Activated CD4-positive, alpha-beta T cell treated with anti-CD3 and anti-CD28 coated beads, Interleukin-2, amount 50 U/mL, for 48 hours (primary cell): ENCODE data around the gene TMEM229B.

Source experiments
- DNase-seq, 2 experiments: peaks; one replicate each; pipeline ENCODE4 v3.0.0-alpha.2; 2020

Gene TMEM229B

DNA sequence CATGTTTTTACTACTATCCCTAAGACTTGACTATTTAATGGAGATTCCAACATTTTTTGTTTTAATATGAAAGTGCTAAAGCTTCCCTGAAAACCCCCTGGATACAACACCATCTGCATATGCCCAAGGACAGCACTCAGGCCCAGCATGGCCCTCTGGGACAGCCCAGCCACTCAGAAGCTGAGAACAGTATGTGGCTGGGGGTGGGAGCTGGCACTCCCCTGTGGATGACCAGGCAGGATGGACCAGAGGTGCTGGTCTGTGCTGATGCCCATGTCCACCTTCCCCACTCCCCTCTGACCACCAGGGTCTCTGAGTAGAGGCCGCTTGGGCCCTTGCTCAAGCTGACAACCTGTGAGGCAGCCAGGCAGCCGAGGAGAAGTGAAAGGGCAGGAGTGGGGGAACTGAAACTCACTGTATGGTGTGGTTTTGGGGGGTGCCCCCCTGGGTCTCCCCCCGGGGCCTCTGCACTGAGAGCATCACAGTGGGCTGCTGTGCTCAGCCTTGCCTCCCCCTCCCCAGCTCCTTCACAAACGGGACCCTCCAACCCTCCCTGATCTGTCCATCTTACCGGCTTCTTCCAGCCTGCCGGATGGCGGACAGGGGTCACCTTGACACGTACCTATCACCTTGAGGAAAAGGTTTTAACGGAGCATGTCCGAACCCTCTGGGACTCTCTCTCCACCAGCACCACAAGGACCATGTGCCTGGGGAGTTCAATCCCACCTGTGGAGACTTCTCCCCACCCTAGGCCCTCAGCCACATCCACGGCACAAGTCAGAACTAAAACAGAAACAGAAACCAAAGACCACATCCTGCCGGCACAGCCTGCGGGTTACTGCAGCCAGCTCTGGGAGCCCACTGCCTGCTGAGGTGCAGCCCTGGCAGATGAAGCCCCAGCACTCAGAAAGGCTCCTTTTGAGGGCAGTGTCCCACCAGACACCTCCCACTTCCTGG is at the start of gene TMEM229B:
Gene TMEM229B (minus strand): TSS at position 785 of the 957 bp plus-strand sequence. CDS start 14,798 bp downstream, outside the sequence.
- DNase-seq = peak; percentile 69 to 76

DNA sequence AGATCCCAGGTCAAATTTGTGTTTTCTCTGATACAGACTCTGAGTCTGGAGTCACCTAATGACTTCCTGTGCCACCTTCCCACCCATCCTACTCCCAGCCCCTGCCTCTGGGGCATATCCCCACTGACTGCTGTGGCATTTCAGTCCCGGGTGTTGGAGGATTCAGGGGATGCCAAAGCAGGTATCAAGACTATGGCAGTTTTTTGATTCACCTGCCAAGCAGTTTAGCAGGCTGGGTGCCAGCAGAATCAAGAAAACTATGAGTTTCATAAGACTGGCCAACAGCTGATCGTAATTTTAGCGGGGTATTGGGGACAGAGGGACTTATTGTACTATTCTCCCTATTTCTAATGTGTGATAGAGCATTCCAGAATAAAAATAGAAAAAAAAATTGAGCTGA is 49.2 kb upstream of the TMEM229B start:
- DNase-seq = no peak

DNA sequence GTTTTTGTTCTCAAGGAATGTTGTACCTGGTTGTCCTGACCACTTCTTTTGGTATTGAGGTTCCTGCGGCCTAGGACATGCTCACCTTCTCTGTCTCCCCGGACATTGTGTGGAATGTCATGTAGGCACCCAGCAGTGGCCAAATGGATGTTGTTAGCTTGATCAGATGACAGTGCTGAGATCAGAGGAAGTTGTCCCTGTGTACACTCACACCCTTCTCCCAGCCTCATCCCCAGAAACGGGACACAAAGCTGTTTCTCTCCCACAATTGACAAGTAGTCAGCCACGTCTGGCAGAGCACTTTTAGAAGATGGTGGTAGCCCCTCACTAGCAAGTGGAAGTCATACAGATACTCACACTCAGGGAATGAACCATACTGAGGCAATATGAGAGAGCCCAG is 47.6 kb upstream of the TMEM229B start:
- DNase-seq = no peak

DNA sequence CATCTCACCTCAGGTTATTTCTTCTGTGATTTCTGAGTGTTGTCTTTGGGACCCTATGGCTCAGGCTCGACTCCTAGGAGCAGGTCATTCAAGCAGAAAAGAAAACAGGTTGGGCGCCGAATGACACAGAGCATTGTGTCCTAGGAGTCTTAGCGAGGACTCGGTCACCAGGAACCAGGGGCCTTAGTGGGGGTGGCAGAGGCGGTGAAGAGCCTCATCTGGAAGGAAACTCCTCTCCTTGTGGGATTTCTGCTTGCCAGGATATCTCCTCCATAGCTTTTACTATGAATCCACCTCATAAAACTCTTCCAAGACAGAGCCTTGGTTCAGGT is 45.2 kb upstream of the TMEM229B start:
- DNase-seq = no peak

DNA sequence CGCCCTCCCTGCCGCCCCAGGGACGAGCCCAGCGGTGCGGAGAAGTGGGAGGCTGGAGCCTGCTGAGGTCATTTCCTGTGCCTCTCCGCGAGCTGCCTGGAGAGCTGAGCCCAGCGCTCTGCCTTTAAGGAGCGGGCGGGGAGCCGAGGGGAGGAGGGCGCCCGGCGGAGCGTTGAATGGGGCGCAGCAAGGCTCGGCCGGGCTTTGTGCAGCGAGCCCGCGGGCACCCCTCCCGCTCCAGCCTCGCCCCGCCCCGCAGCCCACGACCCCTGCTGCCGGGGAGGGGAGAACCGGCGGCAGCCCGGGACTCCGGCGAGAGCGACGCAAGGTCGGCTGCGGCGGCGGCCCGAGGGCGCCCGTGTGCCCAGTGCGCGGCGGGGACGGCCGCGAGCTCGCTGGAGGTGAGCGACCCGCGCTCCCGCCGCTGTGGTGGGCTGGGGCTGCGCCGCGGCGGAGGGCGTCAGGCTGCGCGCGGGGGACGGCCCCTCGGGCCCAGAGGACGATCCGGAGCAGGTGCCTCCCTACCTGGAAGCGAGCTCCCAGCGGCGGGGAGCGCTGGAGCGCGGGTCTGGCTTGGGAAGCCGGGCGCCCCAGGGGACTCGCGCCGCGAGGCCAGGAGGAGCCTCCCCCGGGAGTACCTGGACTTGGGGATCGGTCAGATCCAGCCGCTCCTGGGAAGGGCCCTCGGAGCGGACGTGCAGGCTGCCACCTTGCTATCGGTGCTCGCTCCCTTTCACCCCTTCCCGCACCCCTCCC is 44.7 kb upstream of the TMEM229B start, which contains the start of gene PLEKHH1:
Gene PLEKHH1 (plus strand): TSS at position 293 of the 756 bp plus-strand sequence. CDS start 8,578 bp downstream, outside the sequence.
- DNase-seq = peak; percentile 72 to 77

DNA sequence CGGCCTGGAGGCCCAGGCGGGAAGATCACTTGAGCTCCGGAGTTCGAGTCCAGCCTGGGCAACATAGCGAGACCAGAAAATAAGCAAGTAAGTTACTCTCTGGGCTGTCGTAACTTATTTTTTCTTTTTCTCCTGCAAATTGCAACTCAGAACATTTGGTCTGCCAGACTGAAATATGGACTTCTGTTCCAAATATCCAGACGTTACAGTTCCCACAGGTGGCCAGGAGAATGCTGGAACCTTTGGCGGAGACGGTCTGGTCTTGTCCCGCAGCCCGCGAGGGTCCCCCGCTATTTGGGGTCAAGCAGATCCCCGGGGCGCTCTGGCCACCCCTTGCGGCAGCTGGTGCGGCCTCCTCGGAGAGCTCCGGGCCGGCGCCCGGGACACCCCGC is 44.1 kb upstream of the TMEM229B start:
- no peak for DNase-seq

DNA sequence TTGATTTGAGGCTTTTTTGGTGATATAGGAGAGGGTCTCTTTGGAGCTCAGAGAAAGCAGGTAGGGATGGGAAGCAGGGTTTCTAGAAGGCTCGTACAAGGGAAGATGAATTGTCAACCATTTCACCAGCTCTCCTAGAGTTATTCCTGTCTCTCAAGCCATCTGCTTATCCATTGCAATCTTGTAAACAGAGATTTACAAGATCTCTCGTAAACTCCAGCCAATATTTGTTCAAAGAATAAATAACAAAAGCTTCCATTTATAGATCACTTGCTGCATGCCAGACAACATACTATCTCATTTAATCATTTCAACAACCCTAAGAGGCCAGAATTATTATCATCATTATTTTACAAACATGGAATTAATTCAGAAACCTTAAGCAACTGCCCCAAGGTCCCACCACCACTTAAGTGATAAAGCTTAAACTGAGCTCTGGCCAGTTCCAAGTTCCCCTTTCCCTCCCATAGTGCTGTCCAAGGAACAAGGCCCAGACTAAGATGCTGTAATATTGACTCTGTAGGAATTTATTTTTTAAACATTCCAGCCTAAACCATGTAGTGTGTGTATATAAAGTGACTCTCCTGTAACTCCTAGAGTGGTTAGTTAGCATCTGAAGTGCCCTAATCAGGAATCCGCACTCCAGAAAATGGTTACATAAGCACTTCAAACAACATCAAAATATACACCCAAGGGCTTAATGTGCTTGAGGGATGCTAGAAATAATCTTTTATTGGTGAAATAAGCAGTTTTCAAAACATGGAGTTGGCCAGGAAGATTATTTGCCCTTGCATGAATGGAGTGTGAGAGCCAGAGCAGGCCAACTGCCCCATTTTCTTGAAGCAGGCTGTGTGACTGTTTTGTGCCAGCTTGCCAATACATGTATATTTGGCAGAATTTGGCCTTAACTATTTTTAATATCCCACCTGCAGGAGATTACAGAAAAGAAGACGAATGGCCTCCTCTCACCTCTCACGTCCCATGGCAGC is 41.7 kb upstream of the TMEM229B start:
- DNase-seq = no peak

DNA sequence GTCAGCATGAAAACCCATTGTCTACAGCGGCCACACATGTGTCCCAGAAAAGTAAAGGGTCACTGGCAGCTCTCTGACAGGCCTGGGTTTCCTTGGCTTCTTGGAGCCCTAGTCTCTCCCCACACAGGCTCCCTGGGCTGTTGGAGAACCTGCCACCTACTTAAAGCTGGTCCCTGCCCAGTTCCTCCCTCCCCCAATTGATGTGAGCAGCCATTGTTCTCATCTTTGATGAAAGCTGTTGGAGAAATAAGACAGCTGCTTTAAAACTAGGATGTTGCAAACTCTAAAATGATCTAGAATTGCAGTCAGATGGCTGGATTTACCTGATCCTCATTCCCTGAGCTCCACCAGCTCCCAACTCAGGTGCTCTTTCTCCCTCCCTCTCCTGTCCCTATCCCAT is 39.8 kb upstream of the TMEM229B start:
- no peak for DNase-seq

DNA sequence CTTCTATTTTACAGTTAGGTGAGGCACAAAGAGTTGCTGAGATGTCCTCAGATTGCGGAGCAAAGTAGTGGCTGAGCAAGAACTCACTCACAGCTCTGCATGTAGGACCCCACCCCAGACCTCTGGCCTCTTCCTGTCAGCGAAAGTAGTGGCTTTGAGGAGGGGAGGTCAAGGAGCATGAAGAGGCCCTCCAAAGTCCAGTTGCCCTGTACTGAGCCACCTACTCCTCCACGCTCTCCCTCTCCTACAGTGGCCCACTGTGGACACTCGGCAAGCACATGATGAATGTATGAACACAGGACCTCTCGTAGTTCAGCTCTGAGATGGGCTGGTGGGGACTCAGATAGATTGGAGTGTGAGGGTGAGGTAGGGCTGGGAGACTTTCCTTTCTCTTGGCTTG is 39.2 kb upstream of the TMEM229B start:
- DNase-seq = no peak

DNA sequence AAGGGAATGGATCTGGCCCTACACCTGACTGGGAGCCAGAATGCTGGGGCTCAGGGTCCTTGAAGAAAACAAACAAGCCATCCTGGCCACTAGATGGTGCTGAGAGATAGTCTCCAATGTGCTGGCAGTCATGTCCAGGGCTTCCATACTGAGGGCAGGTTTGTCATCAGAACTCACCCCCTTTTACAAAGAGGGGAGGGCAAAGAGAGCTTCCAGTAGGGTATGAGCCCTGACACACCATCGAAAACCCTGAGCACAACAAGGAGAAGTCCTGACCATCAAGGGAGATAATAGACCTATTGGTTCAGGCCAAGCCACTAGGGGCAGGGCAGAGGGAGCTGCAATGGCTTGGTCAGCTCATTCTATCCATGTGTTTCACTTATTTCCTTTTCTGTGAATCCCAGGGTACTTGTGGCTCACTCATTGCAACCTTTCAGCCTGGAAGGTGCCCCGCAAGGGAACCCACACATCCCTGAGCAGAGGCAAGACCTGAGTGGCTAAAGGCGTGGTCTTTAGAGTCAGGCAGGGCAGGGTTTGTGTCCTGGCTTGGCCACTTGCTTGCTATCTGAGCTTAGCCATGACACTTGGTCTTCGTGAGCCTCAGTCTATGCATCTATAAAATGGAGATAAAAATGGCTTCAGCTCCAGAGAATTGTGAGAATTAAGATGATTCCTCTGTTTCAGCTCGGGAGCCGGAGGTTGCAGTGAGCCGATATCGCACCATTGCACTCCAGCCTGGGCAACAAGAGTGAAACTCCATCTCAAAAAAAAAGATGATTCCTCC is 38.3 kb upstream of the TMEM229B start:
- DNase-seq = peak; percentile 36 to 39

DNA sequence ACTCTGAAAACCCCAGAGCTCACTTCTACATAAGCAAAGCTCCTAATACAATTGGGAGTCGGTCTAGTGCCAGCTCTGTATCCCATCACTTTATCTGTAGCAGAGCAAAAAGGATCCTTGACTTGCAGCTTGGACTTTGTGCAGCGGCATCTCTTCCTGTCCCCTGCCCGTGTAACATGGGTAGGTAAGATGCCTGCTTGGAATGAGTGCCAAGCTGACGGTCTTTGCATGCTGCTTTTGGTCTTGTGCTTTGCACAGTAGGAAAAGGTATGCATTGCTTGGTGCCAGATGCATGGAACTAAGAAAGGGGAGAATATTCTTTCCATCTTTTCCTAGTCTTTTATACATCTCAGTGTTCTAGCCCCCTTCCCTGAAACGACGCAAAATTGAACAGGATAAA is 37.7 kb upstream of the TMEM229B start:
- no peak for DNase-seq

DNA sequence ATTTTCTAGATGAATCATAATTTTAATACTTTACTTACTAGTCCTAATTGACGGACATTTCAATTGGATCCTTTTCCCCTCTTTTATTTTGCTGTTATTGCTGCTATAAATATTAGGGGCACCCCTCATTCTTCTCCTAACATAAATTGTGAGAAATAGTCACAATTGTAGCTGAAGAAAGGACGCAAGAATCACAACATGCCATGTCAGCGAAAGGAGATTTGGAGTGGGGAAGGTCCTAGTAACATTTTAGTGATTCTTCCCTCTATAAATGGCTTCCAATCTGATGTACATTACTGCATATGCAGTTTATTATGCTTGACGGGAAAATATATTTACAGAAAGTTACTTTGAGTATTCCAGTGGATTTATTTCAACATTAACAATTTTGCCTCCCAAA is 36.9 kb upstream of the TMEM229B start:
- no peak for DNase-seq

DNA sequence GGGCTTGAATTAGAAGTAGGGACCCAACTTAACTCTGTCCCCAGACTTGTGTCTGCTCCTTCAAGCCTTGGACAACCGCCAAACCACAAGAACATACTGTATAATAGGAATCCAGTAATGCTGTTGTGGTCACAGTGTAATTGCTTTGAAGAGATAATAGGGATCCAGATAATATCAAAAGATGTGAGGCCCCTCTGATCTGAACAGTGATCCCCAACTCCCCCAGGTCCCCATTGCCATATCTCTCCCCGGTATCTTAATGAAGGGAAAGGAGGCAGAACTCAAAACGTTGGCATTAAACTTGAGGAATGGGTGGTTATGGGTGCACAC is 36.1 kb upstream of the TMEM229B start:
- no peak for DNase-seq

DNA sequence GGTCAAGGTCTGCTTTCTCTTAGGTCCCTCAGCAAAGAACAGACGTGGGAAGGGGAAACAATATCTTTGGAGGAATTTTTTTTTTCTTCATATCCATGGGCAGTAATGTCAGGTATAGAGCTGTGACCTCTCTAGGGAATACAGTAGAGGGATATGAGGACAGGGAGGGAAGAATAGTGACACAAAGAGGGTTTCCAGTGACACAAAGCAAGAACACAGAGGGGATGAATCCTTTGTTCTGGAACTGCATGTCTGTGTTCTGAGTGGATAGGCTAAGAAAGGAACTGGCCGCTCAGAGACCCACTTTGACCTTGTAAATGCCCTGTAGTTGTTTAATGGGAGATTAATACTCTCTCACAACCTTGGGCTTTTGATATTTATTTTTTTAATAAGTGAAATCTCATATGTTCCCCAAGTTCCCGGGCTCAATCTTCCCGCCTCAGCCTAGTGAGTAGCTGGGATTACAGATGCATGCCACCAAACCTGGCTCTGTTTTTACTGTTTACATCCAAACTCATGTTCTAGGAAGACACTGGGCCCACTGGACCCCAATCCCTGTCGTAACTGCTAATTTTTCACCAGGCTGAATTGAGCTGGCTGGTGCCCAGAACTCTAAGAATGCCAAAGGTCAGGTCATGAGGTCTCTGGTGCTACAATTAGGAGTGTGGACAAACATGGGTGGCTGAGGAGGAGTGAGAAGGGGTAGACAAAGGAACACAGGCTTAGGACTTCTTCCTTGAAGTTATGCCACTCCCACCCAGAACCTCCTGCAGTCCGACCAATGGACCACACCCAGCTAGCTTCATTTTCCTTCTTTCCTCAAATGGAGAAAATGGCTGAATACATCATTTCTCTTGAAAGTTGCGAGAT is 35.5 kb upstream of the TMEM229B start:
- DNase-seq = no peak

DNA sequence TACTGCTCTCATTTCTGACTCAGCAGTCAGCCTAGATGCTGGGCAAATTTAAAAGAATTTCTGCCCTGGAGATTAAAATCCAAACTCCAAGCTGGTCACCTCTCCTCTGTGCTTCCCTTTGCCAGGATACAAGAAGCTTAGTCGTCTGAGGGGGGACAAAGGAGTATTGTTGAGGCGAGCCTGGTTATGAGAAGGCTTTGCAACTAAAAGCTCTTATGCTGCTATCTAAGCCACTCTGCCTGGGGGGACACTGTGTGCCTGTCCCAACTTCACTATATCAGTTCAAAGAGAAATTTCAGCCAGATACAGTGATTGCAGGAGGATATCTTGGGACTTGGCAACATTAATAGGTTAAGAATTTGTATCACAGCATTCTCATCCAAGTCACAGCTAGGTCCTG is 33.7 kb upstream of the TMEM229B start:
- no peak for DNase-seq

DNA sequence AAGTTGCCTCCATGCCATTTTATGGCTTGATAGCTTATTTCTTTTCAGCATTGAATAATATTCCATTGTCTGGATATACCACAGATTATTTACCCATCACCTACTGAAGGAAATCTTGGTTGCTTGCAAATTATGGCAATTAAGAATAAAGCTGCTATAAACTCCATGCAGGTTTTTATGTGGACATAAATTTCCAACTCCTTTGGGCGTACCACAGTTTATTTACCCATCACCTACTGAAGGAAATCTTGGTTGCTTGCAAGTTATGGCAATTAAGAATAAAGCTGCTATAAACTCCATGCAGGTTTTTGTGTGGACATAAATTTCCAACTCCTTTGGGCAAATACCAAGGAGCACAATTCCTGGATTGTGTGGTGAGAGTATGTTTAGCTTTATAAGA is 32.0 kb upstream of the TMEM229B start:
- DNase-seq = no peak

DNA sequence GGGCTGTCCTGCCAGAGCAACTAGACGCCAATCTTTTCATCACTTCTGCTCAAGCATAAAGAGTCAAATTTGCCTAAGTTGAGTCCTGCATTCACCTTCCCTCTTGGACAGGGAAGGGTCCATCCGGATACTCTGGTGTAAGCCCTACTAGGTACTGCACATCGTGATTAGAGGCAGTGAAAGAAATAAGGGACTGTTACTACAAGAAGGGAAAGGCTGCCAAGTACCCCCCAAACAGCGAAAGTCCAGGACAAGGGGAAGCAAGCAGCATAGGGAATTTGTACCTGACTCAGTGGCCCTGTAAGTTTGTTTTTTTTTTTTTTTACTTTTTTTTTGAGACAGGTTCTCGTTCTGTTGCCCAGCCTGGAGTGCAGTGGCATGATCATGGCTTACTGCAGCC is 30.9 kb upstream of the TMEM229B start:
- DNase-seq = no peak

DNA sequence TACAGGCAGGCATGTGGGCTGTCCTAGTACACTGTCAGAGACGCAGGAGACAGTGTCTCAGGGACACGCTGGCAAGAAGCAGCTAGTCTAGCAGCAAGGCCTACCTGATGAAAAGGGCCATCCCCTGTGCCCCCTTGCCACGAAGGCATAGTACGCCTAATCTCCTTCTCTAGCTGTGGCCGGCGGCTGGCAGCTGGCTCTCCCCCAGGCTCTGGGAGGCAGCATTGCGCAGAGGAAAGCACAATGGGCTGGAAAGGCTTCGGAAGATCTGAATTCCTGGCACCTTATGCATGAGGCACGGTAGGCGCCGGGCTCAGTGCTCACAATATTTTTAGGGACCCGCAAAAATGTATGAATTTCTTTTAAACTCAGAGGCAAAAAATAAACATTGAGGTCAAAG is 28.6 kb upstream of the TMEM229B start:
- no peak for DNase-seq

DNA sequence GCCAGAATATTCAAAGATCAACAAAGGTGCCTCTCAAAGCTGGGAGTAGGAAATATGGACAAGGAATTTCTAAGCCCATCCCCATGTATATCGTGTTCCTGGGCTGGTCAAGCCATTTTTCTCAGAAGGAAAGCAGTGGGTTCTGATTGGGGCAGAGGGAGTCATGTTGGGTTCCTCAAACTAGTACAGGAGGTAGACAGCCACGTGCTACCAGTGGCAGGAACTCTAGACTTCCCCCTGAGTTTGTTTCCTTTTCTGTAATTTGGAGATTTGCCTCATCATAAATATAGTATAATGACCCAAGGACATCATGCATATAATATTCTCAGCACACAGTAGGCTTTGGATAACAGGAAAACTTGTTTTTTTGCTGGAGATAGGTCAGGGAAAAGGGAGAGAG is 28.2 kb upstream of the TMEM229B start:
- no peak for DNase-seq

DNA sequence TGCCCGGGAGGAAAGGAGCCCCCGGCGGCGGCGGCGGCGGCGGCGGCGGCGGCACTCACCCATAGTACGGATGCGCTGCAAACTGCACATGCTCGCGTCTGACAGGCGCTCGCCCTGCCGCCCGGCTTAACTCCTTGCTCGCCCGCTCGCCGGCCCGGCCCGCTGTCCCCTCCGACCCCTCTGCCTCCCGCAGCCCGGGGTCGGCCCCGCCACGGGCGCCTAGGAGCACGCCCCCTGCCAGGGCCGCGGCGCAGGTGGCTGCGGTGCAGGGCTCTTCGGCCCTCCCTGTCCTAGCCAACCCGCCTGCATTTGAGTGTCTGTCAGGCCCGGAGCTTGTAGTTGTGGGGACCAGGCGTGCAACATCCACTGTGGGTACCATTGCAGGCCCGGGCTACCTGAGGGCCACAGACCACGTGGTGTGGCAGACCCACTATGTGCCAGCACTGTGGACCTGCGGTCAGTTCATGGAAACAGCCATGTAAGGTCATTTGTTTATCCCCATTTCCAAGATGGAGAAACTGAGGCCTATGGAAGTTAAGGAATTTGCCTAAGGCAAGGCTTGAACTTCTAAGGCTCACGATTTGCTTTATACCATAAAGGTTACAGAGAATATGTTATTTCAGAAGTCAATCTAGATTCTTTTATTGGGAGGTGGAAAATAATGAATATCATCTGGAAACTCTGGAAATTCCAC is 27.0 kb upstream of the TMEM229B start:
- DNase-seq = peak; percentile 39 to 49
